HEK293 (cell line): ENCODE measurements around the gene JAKMIP1.

Source experiments
- CTCF ChIA-PET: fragments of 350-600 bp; formaldehyde crosslinking; extraction: SDS; loops from one replicate; lab custom pipeline; 2021; ENCODE audit warnings: antibody characterized with exemption; lab: Yijun Ruan, JAX
- POLR2A ChIA-PET: fragments of 300-600 bp; formaldehyde crosslinking; extraction: SDS; loops from one replicate; lab custom pipeline; 2020; ENCODE audit warnings: antibody characterized with exemption, inconsistent platforms; lab: Yijun Ruan, JAX
- H3K27ac ChIP-seq: fragments of 200-500 bp; sonication (Bioruptor generic); 2 replicates; pipeline ENCODE4 v1.5.1; 2014; ENCODE audit warnings: low read depth, low read length, control low read depth, inconsistent platforms; ENCODE audit errors: extremely low read depth
- H3K36me3 ChIP-seq, 2 experiments: fragments of 200-500 bp in 1 of 2; sonication (Bioruptor generic) in 1 of 2; 1 replicate in 1 of 2; 2 replicates in 1 of 2; pipeline ENCODE4 v1.5.1; 2014 to 2017; ENCODE audit warnings: inconsistent platforms in 2 of 2, low read length in 2 of 2; ENCODE audit not compliant: control insufficient read depth in 2 of 2, insufficient read depth in 1 of 2
- H3K4me1 ChIP-seq: fragments of 200-500 bp; sonication (Bioruptor generic); 2 replicates; pipeline ENCODE4 v1.5.1; 2014; ENCODE audit warnings: mild to moderate bottlenecking, low read length, inconsistent platforms; ENCODE audit not compliant: control insufficient read depth, insufficient read depth
- H3K4me3 ChIP-seq: 2 replicates; pipeline ENCODE4 v1.5.1; 2011; ENCODE audit warnings: low read depth, mild to moderate bottlenecking, control low read depth, low read length, moderate library complexity
- H3K9me3 ChIP-seq: fragments of 200-500 bp; sonication (Bioruptor generic); 2 replicates; pipeline ENCODE4 v1.5.1; 2014; ENCODE audit warnings: low read depth, low read length, inconsistent platforms; ENCODE audit not compliant: control insufficient read depth, insufficient read depth
- EGR2 ChIP-seq: fragments of 450-650 bp; formaldehyde crosslinking; IDR thresholded peaks from 2 replicates; pipeline ENCODE4 v1.5.1; 2016; ENCODE audit warnings: low read depth, missing biosample characterization, missing genetic modification characterization
- PRDM6 ChIP-seq: fragments of 450-650 bp; formaldehyde crosslinking; IDR thresholded peaks from 2 replicates; pipeline ENCODE4 v1.5.1; 2017; ENCODE audit warnings: missing biosample characterization, missing genetic modification characterization
- RBAK ChIP-seq: fragments of 450-650 bp; formaldehyde crosslinking; IDR thresholded peaks from 2 replicates; pipeline ENCODE4 v1.5.1; 2016; ENCODE audit warnings: missing biosample characterization, missing genetic modification characterization
- ZBTB10 ChIP-seq: fragments of 450-650 bp; formaldehyde crosslinking; IDR thresholded peaks from 2 replicates; pipeline ENCODE4 v1.5.1; 2016; ENCODE audit warnings: missing biosample characterization, missing genetic modification characterization
- ZBTB44 ChIP-seq: fragments of 450-650 bp; IDR thresholded peaks from 2 replicates; pipeline ENCODE4 v1.5.1; 2018; ENCODE audit warnings: missing biosample characterization, mild to moderate bottlenecking, missing genetic modification characterization
- ZBTB48 ChIP-seq: fragments of 450-650 bp; formaldehyde crosslinking; IDR thresholded peaks from 2 replicates; pipeline ENCODE4 v1.5.1; 2016; ENCODE audit warnings: missing biosample characterization, missing genetic modification characterization
- ZNF112 ChIP-seq: fragments of 450-650 bp; formaldehyde crosslinking; IDR thresholded peaks from 2 replicates; pipeline ENCODE4 v1.5.0; 2017; ENCODE audit warnings: missing biosample characterization, missing genetic modification characterization
- ZNF138 ChIP-seq: fragments of 450-650 bp; formaldehyde crosslinking; IDR thresholded peaks from 2 replicates; pipeline ENCODE4 v1.5.1; 2016; ENCODE audit warnings: missing biosample characterization, missing genetic modification characterization, borderline replicate concordance
- ZNF155 ChIP-seq: fragments of 450-650 bp; formaldehyde crosslinking; IDR thresholded peaks from 2 replicates; pipeline ENCODE4 v1.5.1; 2016; ENCODE audit warnings: missing biosample characterization, missing genetic modification characterization
- ZNF23 ChIP-seq: fragments of 450-650 bp; formaldehyde crosslinking; IDR thresholded peaks from 2 replicates; pipeline ENCODE4 v1.5.1; 2016; ENCODE audit warnings: missing biosample characterization, missing genetic modification characterization, borderline replicate concordance
- ZNF404 ChIP-seq: fragments of 450-650 bp; formaldehyde crosslinking; IDR thresholded peaks from 2 replicates; pipeline ENCODE4 v1.5.1; 2017; ENCODE audit warnings: missing biosample characterization, missing genetic modification characterization
- ZNF426 ChIP-seq: fragments of 450-650 bp; formaldehyde crosslinking; IDR thresholded peaks from 2 replicates; pipeline ENCODE4 v1.5.1; 2017; ENCODE audit warnings: missing biosample characterization, missing genetic modification characterization, mild to moderate bottlenecking, inconsistent platforms, moderate library complexity
- ZNF488 ChIP-seq: fragments of 450-650 bp; formaldehyde crosslinking; IDR thresholded peaks from 2 replicates; pipeline ENCODE4 v1.5.1; 2016; ENCODE audit warnings: missing biosample characterization, missing genetic modification characterization
- ZNF555 ChIP-seq: fragments of 450-650 bp; formaldehyde crosslinking; conservative IDR thresholded peaks from 2 replicates; pipeline ENCODE4 v1.5.1; 2017; ENCODE audit warnings: missing biosample characterization, mild to moderate bottlenecking, missing genetic modification characterization, inconsistent platforms
- ZNF561 ChIP-seq: fragments of 450-650 bp; IDR thresholded peaks from 2 replicates; pipeline ENCODE4 v1.5.1; 2018; ENCODE audit warnings: missing biosample characterization, missing genetic modification characterization, borderline replicate concordance
- ZNF610 ChIP-seq: fragments of 450-650 bp; formaldehyde crosslinking; IDR thresholded peaks from 2 replicates; pipeline ENCODE4 v1.5.1; 2016; ENCODE audit warnings: missing biosample characterization, missing genetic modification characterization, borderline replicate concordance
- ZNF623 ChIP-seq: fragments of 450-650 bp; formaldehyde crosslinking; IDR thresholded peaks from 2 replicates; pipeline ENCODE4 v1.5.1; 2016; ENCODE audit warnings: missing biosample characterization, missing genetic modification characterization
- ZNF707 ChIP-seq: fragments of 450-650 bp; formaldehyde crosslinking; IDR thresholded peaks from 2 replicates; pipeline ENCODE4 v1.5.1; 2016; ENCODE audit warnings: missing biosample characterization, missing genetic modification characterization
- ZNF747 ChIP-seq: fragments of 450-650 bp; formaldehyde crosslinking; IDR thresholded peaks from 2 replicates; pipeline ENCODE4 v1.5.1; 2016; ENCODE audit warnings: missing biosample characterization, missing genetic modification characterization
- ZNF830 ChIP-seq: fragments of 450-650 bp; IDR thresholded peaks from 2 replicates; pipeline ENCODE4 v1.5.0; 2018; ENCODE audit warnings: missing biosample characterization, missing genetic modification characterization, low read depth, mild to moderate bottlenecking, moderate library complexity
- ZSCAN5A ChIP-seq: fragments of 450-650 bp; formaldehyde crosslinking; IDR thresholded peaks from 2 replicates; pipeline ENCODE4 v1.5.1; 2016; ENCODE audit warnings: missing biosample characterization, missing genetic modification characterization

Gene JAKMIP1

GRCh38 chr4:6124386-6125102 lies 75.8 kb downstream of the JAKMIP1 start:
- Histone ChIP-seq H3K4me3 (no peak overlapping the region), H3K4me1 (no peaks in the 10 kb centered on the region), H3K9me3 (no peaks in the 10 kb centered on the region), H3K36me3 (no peaks in the 10 kb centered on the region), H3K27ac (no peak overlapping the region)
- TF ChIP-seq ZNF23, result no peak
- no peak for TF ChIP-seq ZNF488
- TF ChIP-seq ZNF610 (tag by site-specific recombination), result no peak
- no peak for TF ChIP-seq ZNF426 (tag by site-specific recombination)
- no peak for TF ChIP-seq ZNF138 (tag by site-specific recombination)
- no peak for TF ChIP-seq ZBTB10 (tag by site-specific recombination)
- ChIA-PET CTCF (interaction anchor here (0.6 kb wide), 1 partner anchor 88 kb away, joined by 3 read pairs; no protein-coding TSS in a partner anchor), POLR2A (no interaction called here)

GRCh38 chr4:6123976-6124375 lies 76.4 kb downstream of the JAKMIP1 start:
- ChIA-PET CTCF (no interaction called here), POLR2A (no interaction called here)
- Histone ChIP-seq H3K4me3 (no peak overlapping the region), H3K36me3 (no peaks in the 10 kb centered on the region), H3K27ac (no peak overlapping the region), H3K4me1 (no peaks in the 10 kb centered on the region), H3K9me3 (no peaks in the 10 kb centered on the region)
- no peak for TF ChIP-seq ZBTB44 (tag by site-specific recombination)
- TF ChIP-seq ZNF623 (tag by site-specific recombination), result no peak
- TF ChIP-seq ZNF155, result no peak
- no peak for TF ChIP-seq ZSCAN5A (tag by site-specific recombination)
- no peak for TF ChIP-seq ZNF555 (tag by site-specific recombination)
- no peak for TF ChIP-seq ZNF404 (tag by site-specific recombination)
- no peak for TF ChIP-seq RBAK (tag by site-specific recombination)

GRCh38 chr4:6123541-6123940 lies 76.8 kb downstream of the JAKMIP1 start:
- ChIA-PET POLR2A (no interaction called here), CTCF (interaction anchor here (0.5 kb wide), 1 partner anchor 107 kb away, joined by 3 read pairs; no protein-coding TSS in a partner anchor)
- Histone ChIP-seq H3K4me1 (no peaks in the 10 kb centered on the region), H3K27ac (no peak overlapping the region), H3K36me3 (no peaks in the 10 kb centered on the region), H3K9me3 (no peaks in the 10 kb centered on the region), H3K4me3 (no peak overlapping the region)
- no peak for TF ChIP-seq EGR2
- no peak for TF ChIP-seq ZNF747
- TF ChIP-seq ZNF707, result no peak
- no peak for TF ChIP-seq ZNF561 (tag by site-specific recombination)
- TF ChIP-seq PRDM6, result no peak
- no peak for TF ChIP-seq ZBTB48 (tag by site-specific recombination)
- no peak for TF ChIP-seq ZNF830 (tag by site-specific recombination)
- TF ChIP-seq ZNF112 (tag by site-specific recombination), result no peak
